Fibroblast of mammary gland (primary cell): ENCODE measurements around the gene USP22.

Experiments used
- DNase-seq: peaks from one replicate; pipeline ENCODE4 v3.0.0-alpha.2; 2010; ENCODE audit warnings: low read depth
- H3K4me3 ChIP-seq: 2 replicates; pipeline ENCODE4 v1.5.1; 2011; ENCODE audit warnings: low read depth, mild to moderate bottlenecking, low read length, moderate library complexity; ENCODE audit not compliant: control insufficient read depth
- CTCF ChIP-seq: conservative IDR thresholded peaks from 2 replicates; pipeline ENCODE4 v1.5.1; 2011; ENCODE audit warnings: low read depth, low read length, inconsistent platforms; ENCODE audit not compliant: control insufficient read depth, insufficient read depth

USP22 gene

GRCh38 chr17:21007646-21008045 lies 35.2 kb downstream of the USP22 start:
- no peak for TF ChIP-seq CTCF
- H3K4me3 ChIP-seq: no peak overlapping the region
- no peak for DNase-seq

- H3K4me3 ChIP-seq: no peak overlapping the region
- DNase-seq: no peak
- no peak for TF ChIP-seq CTCF
Observed at GRCh38 chr17:21005803-21006202, 37.0 kb downstream of the USP22 start.

GRCh38 chr17:21005367-21005766 lies 37.4 kb downstream of the USP22 start:
- TF ChIP-seq CTCF: no peak
- H3K4me3 ChIP-seq: no peak overlapping the region
- DNase-seq: no peak

GRCh38 chr17:21004016-21004930 lies 38.5 kb downstream of the USP22 start:
- no peak for DNase-seq
- TF ChIP-seq CTCF: no peak
- no peak overlapping the region for H3K4me3 ChIP-seq

- no peak for TF ChIP-seq CTCF
- no peak for DNase-seq
- H3K4me3 ChIP-seq: no peak overlapping the region
Observed at GRCh38 chr17:21003007-21003621, 39.7 kb downstream of the USP22 start.

- DNase-seq: no peak
- no peak for TF ChIP-seq CTCF
Observed at GRCh38 chr17:21002309-21003006, 40.4 kb downstream of the USP22 start.

More at GRCh38 chr17:21002309-21003006, 40.4 kb downstream of the USP22 start:
- no peak overlapping the region for H3K4me3 ChIP-seq
